ENCODE measurements around the gene CELSR1. TPM values are rescaled to one million over a fixed set of nuclear protein-coding genes. Genes with fewer than 3 reads are reported as not detected.

Gene CELSR1
- total and polyA plus RNA-seq, 2 donors (not counting 1 experiment from before 2014, with no cell fraction given) = 30.2 to 34.8 TPM

DNA sequence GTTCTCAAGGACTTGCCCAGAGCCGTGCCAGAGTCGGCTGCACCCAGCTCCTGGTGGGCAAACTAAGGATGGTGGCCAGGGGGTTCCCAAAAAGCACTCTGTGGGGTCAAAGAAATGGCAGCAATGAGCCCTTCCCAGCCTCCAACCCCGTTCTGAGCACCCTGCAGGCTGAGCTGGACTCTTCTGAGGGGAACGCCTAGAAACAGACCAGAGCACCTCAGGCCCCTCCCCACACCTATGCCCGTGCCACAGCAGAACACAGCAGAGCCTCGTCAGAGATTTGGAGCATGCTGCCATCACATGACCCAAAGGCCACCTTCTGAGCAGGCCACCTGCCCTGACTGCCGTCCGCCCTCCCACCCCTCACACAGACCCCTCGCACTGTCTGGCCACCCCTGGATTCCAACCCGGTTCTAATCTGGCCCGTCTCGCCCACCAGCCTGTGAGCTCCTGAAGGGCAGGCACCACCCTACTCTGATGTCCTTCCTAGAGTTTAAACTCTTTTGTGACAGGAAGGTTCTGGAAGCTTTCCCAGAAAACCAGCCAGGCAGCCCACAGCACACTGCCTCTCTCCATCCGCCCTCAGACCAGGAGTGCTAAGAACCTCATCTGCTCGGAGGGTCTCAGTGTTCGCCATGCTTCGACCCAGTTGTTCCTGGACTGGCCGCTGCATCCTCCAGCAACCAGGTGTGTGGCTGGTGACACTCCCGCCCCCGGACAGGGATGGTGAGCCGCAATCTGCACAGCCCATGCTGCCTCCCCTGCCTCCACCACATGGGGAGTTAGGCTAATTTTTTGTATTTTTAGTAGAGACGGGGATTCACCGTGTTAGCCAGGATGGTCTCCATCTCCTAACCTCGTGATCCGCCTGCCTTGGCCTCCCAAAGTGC, 97.6 kb downstream of the CELSR1 start:
- DNase-seq = no peak
- Histone ChIP-seq H3K9ac (ENCODE audit: low read length) (no peak overlapping the region), H2AFZ (ENCODE audit: insufficient read depth, low read depth, low read length, poor library complexity, severe bottlenecking) (no peak overlapping the region), H3K27me3 (replicated peaks in 1 of 4; ENCODE audit: control extremely low read depth in 1 of 4, control insufficient read depth in 3 of 4, insufficient read depth in 4 of 4, low read length in 3 of 4) (no peaks in the 10 kb centered on the region), H4K20me1 (ENCODE audit: control insufficient read depth, insufficient read depth, low read length, poor library complexity, severe bottlenecking) (no peaks in the 10 kb centered on the region), H3K4me2 (replicated peaks; ENCODE audit: low read depth, low read length, poor library complexity, severe bottlenecking) (no peak overlapping the region), H3K4me1 (ENCODE audit: control insufficient read depth in 2 of 2, insufficient read depth in 2 of 2, low read length in 2 of 2) (peaks cover 0 to 6% of the 10 kb centered on the region in 2 donors), H3K27ac (ENCODE audit: low read length in 2 of 2) (no peak overlapping the region), H3K9me3 (ENCODE audit: control extremely low read depth in 1 of 3, control insufficient read depth in 2 of 3, insufficient read depth in 1 of 3, low read length in 2 of 3) (peaks cover 0 to 3% (median 0%) of the 10 kb centered on the region in 3 donors), H3K36me3 (replicated peaks in 1 of 2; ENCODE audit: control extremely low read depth in 1 of 2, control insufficient read depth in 1 of 2, extremely low read depth in 1 of 2, insufficient read depth in 2 of 2, low read length in 1 of 2) (no peaks in the 10 kb centered on the region), H3K4me3 (ENCODE audit: control extremely low read depth in 1 of 5, extremely low read depth in 1 of 5, insufficient read depth in 1 of 5, low read depth in 2 of 5, low read length in 4 of 5) (no peak overlapping the region), H3K79me2 (ENCODE audit: control insufficient read depth, insufficient read depth, low read length) (no peaks in the 10 kb centered on the region)
- Mint-ChIP-seq H3K4me1 (no peaks in the 10 kb centered on the region), H3K27me3 (peaks cover 3% of the 10 kb centered on the region), H3K4me3 (no peak overlapping the region), H3K9me3 (ENCODE audit: insufficient read depth) (no peaks in the 10 kb centered on the region), H3K27ac (no peak overlapping the region)
- ChIA-PET POLR2A (no interaction called here), CTCF (interaction anchor here (1.6 to 2.2 kb wide), 2 partner anchors 72 to 102 kb away, joined by 4 to 6 read pairs; no protein-coding TSS in a partner anchor)
- ATAC-seq (ENCODE audit: low read depth) = no peak
- intact Hi-C loops (cut with micrococcal nuclease) = loop anchor here (10.0 kb wide), 1 partner anchor 75 kb away; no protein-coding TSS in a partner anchor
- 90% methylated on average over 20 of the region's 24 CpGs for WGBS (ENCODE audit: insufficient coverage)
- TF ChIP-seq CTCF (IDR thresholded peaks at IDR 0.05) = no peak
- no peak for TF ChIP-seq EZH2 (IDR thresholded peaks at IDR 0.05; ENCODE audit: borderline replicate concordance, insufficient read depth, low read depth, low read length, poor library complexity, severe bottlenecking)

GRCh38 chr22:46439111-46439510, 98.3 kb downstream of the CELSR1 start:
- TF ChIP-seq EZH2 (IDR thresholded peaks at IDR 0.05; ENCODE audit: borderline replicate concordance, insufficient read depth, low read depth, low read length, poor library complexity, severe bottlenecking) = no peak
- TF ChIP-seq CTCF (IDR thresholded peaks at IDR 0.05) = no peak
- H3K9ac ChIP-seq (ENCODE audit: low read length) = no peak overlapping the region
- no peak overlapping the region for H3K4me2 ChIP-seq (replicated peaks; ENCODE audit: low read depth, low read length, poor library complexity, severe bottlenecking)
- CTCF ChIA-PET = interaction anchor here (1.6 kb wide), 1 partner anchor 103 kb away, joined by 4 read pairs; no protein-coding TSS in a partner anchor
- no peak overlapping the region for H2AFZ ChIP-seq (ENCODE audit: insufficient read depth, low read depth, low read length, poor library complexity, severe bottlenecking)
- H3K27ac Mint-ChIP-seq = no peak overlapping the region
- WGBS (ENCODE audit: insufficient coverage) = 97% methylated on average over 25 of the region's 25 CpGs
- peaks cover under 1% of the 10 kb centered on the region for H3K4me1 Mint-ChIP-seq
- peaks cover 0 to 3% (median 0%) of the 10 kb centered on the region in 3 donors for H3K9me3 ChIP-seq (ENCODE audit: control extremely low read depth in 1 of 3, control insufficient read depth in 2 of 3, insufficient read depth in 1 of 3, low read length in 2 of 3)
- H3K27ac ChIP-seq (ENCODE audit: low read length in 2 of 2) = no peak overlapping the region
- no peaks in the 10 kb centered on the region for H3K79me2 ChIP-seq (ENCODE audit: control insufficient read depth, insufficient read depth, low read length)
- H3K27me3 Mint-ChIP-seq = peaks cover 3% of the 10 kb centered on the region
- no peaks in the 10 kb centered on the region for H3K27me3 ChIP-seq (replicated peaks in 1 of 4; ENCODE audit: control extremely low read depth in 1 of 4, control insufficient read depth in 3 of 4, insufficient read depth in 4 of 4, low read length in 3 of 4)
- no peaks in the 10 kb centered on the region for H4K20me1 ChIP-seq (ENCODE audit: control insufficient read depth, insufficient read depth, low read length, poor library complexity, severe bottlenecking)
- POLR2A ChIA-PET = no interaction called here
- no peaks in the 10 kb centered on the region for H3K9me3 Mint-ChIP-seq (ENCODE audit: insufficient read depth)
- H3K4me3 Mint-ChIP-seq = no peak overlapping the region
- peaks cover 1 to 9% of the 10 kb centered on the region in 2 donors for H3K4me1 ChIP-seq (ENCODE audit: control insufficient read depth in 2 of 2, insufficient read depth in 2 of 2, low read length in 2 of 2)
- DNase-seq (no peak), ATAC-seq (ENCODE audit: low read depth) (no peak)
- intact Hi-C loops (cut with micrococcal nuclease) = loop anchor here (10.0 kb wide), 1 partner anchor 74 kb away; no protein-coding TSS in a partner anchor
- H3K36me3 ChIP-seq (replicated peaks in 1 of 2; ENCODE audit: control extremely low read depth in 1 of 2, control insufficient read depth in 1 of 2, extremely low read depth in 1 of 2, insufficient read depth in 2 of 2, low read length in 1 of 2) = no peaks in the 10 kb centered on the region
- H3K4me3 ChIP-seq (ENCODE audit: control extremely low read depth in 1 of 5, extremely low read depth in 1 of 5, insufficient read depth in 1 of 5, low read depth in 2 of 5, low read length in 4 of 5) = no peak overlapping the region
